Muscle layer of colon (tissue), 2 donors: ENCODE data around the gene CNOT1.

ENCODE experiments used
- H3K27ac ChIP-seq: one replicate; pipeline ENCODE4 v1.7.0; 2013; ENCODE audit warnings: low read depth, mild to moderate bottlenecking, low read length, moderate library complexity
- H3K27me3 ChIP-seq, 2 donors: one replicate each; pipeline ENCODE4 v1.7.0; 2013; ENCODE audit warnings: low read length in 2 of 2, mild to moderate bottlenecking in 2 of 2; ENCODE audit not compliant: insufficient read depth in 2 of 2, control insufficient read depth in 1 of 2
- H3K36me3 ChIP-seq: one replicate; pipeline ENCODE4 v1.7.0; 2013; ENCODE audit warnings: mild to moderate bottlenecking, low read length; ENCODE audit not compliant: insufficient read depth
- H3K4me1 ChIP-seq: one replicate; pipeline ENCODE4 v1.7.0; 2013; ENCODE audit warnings: mild to moderate bottlenecking, low read length; ENCODE audit not compliant: insufficient read depth
- H3K4me3 ChIP-seq, 2 donors: one replicate each; pipeline ENCODE4 v1.7.0; 2013; ENCODE audit warnings: low read length in 2 of 2, low read depth in 1 of 2, mild to moderate bottlenecking in 1 of 2, moderate library complexity in 1 of 2
- H3K9ac ChIP-seq: one replicate; pipeline ENCODE4 v1.7.0; 2013; ENCODE audit warnings: low read length
- H3K9me3 ChIP-seq: one replicate; pipeline ENCODE4 v1.7.0; 2013; ENCODE audit warnings: mild to moderate bottlenecking, low read length
- donor health status: abdominal sarcoma.
- donor health status: Adenocarcinoma of cecum.

Gene CNOT1

GRCh38 chr16:58487566-58488351 lies 141.9 kb downstream of the CNOT1 start:
- Histone ChIP-seq H3K4me1 (no peaks in the 10 kb centered on the region), H3K9me3 (no peaks in the 10 kb centered on the region), H3K36me3 (no peaks in the 10 kb centered on the region), H3K27ac (no peak overlapping the region), H3K4me3 (no peak overlapping the region), H3K27me3 (no peaks in the 10 kb centered on the region), H3K9ac (no peak overlapping the region)

GRCh38 chr16:58485184-58485887 lies 144.3 kb downstream of the CNOT1 start:
- Histone ChIP-seq H3K4me1 (no peaks in the 10 kb centered on the region), H3K27me3 (no peaks in the 10 kb centered on the region), H3K9me3 (no peaks in the 10 kb centered on the region), H3K27ac (no peak overlapping the region), H3K36me3 (no peaks in the 10 kb centered on the region), H3K9ac (no peak overlapping the region), H3K4me3 (no peak overlapping the region)

- Histone ChIP-seq H3K36me3 (no peaks in the 10 kb centered on the region), H3K27ac (no peak overlapping the region), H3K4me1 (no peaks in the 10 kb centered on the region), H3K9ac (no peak overlapping the region), H3K4me3 (no peak overlapping the region), H3K27me3 (no peaks in the 10 kb centered on the region), H3K9me3 (no peaks in the 10 kb centered on the region)
Observed at GRCh38 chr16:58481931-58482330, 147.7 kb downstream of the CNOT1 start.

- no peaks in the 10 kb centered on the region for H3K9me3 ChIP-seq
- H3K36me3 ChIP-seq, result no peaks in the 10 kb centered on the region
- no peak overlapping the region for H3K9ac ChIP-seq
- H3K27me3 ChIP-seq, result no peaks in the 10 kb centered on the region
- no peak overlapping the region for H3K27ac ChIP-seq
- no peaks in the 10 kb centered on the region for H3K4me1 ChIP-seq
- no peak overlapping the region for H3K4me3 ChIP-seq
Observed at GRCh38 chr16:58481226-58481869, 148.3 kb downstream of the CNOT1 start.

- Histone ChIP-seq H3K9ac (no peak overlapping the region), H3K4me3 (no peak overlapping the region), H3K36me3 (no peaks in the 10 kb centered on the region), H3K9me3 (no peaks in the 10 kb centered on the region), H3K27ac (no peak overlapping the region), H3K27me3 (no peaks in the 10 kb centered on the region), H3K4me1 (no peaks in the 10 kb centered on the region)
Observed at GRCh38 chr16:58478427-58478826, 151.2 kb downstream of the CNOT1 start.

- Histone ChIP-seq H3K9ac (no peak overlapping the region), H3K4me3 (no peak overlapping the region), H3K9me3 (no peaks in the 10 kb centered on the region), H3K27ac (no peak overlapping the region), H3K36me3 (no peaks in the 10 kb centered on the region), H3K4me1 (no peaks in the 10 kb centered on the region), H3K27me3 (no peaks in the 10 kb centered on the region)
Observed at GRCh38 chr16:58476791-58477190, 152.8 kb downstream of the CNOT1 start.

- H3K36me3 ChIP-seq, result no peaks in the 10 kb centered on the region
- no peak overlapping the region for H3K4me3 ChIP-seq
- H3K9me3 ChIP-seq, result no peaks in the 10 kb centered on the region
- H3K9ac ChIP-seq, result no peak overlapping the region
- no peaks in the 10 kb centered on the region for H3K27me3 ChIP-seq
- H3K27ac ChIP-seq, result no peak overlapping the region
- no peaks in the 10 kb centered on the region for H3K4me1 ChIP-seq
Observed at GRCh38 chr16:58475091-58475619, 154.5 kb downstream of the CNOT1 start.

GRCh38 chr16:58474296-58474695 lies 155.3 kb downstream of the CNOT1 start:
- no peaks in the 10 kb centered on the region for H3K4me1 ChIP-seq
- H3K36me3 ChIP-seq, result no peaks in the 10 kb centered on the region
- H3K4me3 ChIP-seq, result no peak overlapping the region
- H3K9ac ChIP-seq, result no peak overlapping the region
- H3K9me3 ChIP-seq, result no peaks in the 10 kb centered on the region
- no peaks in the 10 kb centered on the region for H3K27me3 ChIP-seq
- H3K27ac ChIP-seq, result no peak overlapping the region

- Histone ChIP-seq H3K27me3 (peaks cover 0 to 6% of the 10 kb centered on the region in 2 donors), H3K9ac (no peak overlapping the region), H3K36me3 (no peaks in the 10 kb centered on the region), H3K4me1 (no peaks in the 10 kb centered on the region), H3K9me3 (no peaks in the 10 kb centered on the region), H3K4me3 (no peak overlapping the region), H3K27ac (no peak overlapping the region)
Observed at GRCh38 chr16:58472827-58473226, 156.8 kb downstream of the CNOT1 start.

GRCh38 chr16:58472266-58472665 lies 157.4 kb downstream of the CNOT1 start:
- Histone ChIP-seq H3K4me3 (no peak overlapping the region), H3K9me3 (no peaks in the 10 kb centered on the region), H3K36me3 (no peaks in the 10 kb centered on the region), H3K9ac (no peak overlapping the region), H3K27me3 (peaks cover 0 to 10% of the 10 kb centered on the region in 2 donors), H3K4me1 (no peaks in the 10 kb centered on the region), H3K27ac (no peak overlapping the region)

- Histone ChIP-seq H3K9me3 (no peaks in the 10 kb centered on the region), H3K4me1 (no peaks in the 10 kb centered on the region), H3K27me3 (peaks cover 6 to 16% of the 10 kb centered on the region in 2 donors), H3K4me3 (no peak overlapping the region), H3K9ac (no peak overlapping the region), H3K27ac (no peak overlapping the region), H3K36me3 (no peaks in the 10 kb centered on the region)
Observed at GRCh38 chr16:58471209-58471975, 158.2 kb downstream of the CNOT1 start.
